K562 treated with DMSO at 1 percent for 24 hours (cell line): ENCODE data around the gene IGFL1. TPM values are rescaled to one million over a fixed set of nuclear protein-coding genes. Genes with fewer than 3 reads are reported as not detected.

Experiments
- total RNA-seq: library from RNA; unstranded; fragments of 300-600 nt; gene quantifications from 2 replicates; pipeline ENCODE4 v1.2.3, GENCODE V29; 2022; ENCODE audit warnings: low read depth; ENCODE audit not compliant: insufficient read depth

IGFL1 gene
- total RNA-seq: not detected in 2 replicates

DNA sequence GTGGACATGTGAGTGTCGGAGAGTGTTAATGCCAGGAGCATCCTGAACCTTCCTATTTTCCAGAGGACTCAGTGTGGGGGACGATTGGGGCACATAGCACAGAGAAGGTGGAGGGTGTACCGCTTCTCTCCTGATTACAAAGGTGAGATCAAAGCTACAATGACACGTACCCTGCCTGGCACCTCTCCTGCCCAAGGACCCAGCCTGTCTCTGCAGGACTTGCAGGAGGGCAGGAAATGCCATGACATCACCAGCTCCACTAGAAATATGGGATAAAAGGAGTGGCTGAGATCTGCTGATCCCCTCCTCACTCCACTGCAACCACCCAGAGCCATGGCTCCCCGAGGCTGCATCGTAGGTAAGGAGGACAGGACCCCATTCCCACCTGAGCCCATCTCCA lies at the start of gene IGFL1:
TSS of gene IGFL1 (plus strand) at position 301 of the 400 bp plus-strand sequence. CDS start at position 334, 33 bp downstream.

Other genes starting within 250 kb of the IGFL1 start
- 12.7 and 12.8 TPM in 2 replicates for gene CCDC61, start 234.3 kb upstream of the IGFL1 start, total RNA-seq
- not detected in 2 replicates for gene PGLYRP1, start 206.7 kb upstream of the IGFL1 start, total RNA-seq
- gene IGFL4, start 188.7 kb upstream of the IGFL1 start, total RNA-seq: not detected in 2 replicates
- not detected in 2 replicates for gene IGFL3, start 105.1 kb upstream of the IGFL1 start, total RNA-seq
- 11.4 and 16.7 TPM in 2 replicates for gene IGFL2, start 81.5 kb upstream of the IGFL1 start, total RNA-seq
- 0.41 TPM in 1 of 2 replicates, not detected in the other for gene HIF3A, start 67.3 kb downstream of the IGFL1 start, total RNA-seq
- gene PPP5C, start 117.3 kb downstream of the IGFL1 start, total RNA-seq: 95.9 and 108 TPM in 2 replicates
- gene CCDC8, start 183.8 kb downstream of the IGFL1 start, total RNA-seq: 14.2 and 14.4 TPM in 2 replicates
- not detected in 2 replicates for gene PNMA8C, start 199.2 kb downstream of the IGFL1 start, total RNA-seq
- 16.6 and 17.2 TPM in 2 replicates for gene PNMA8A, start 241.8 kb downstream of the IGFL1 start, total RNA-seq